SK-N-SH (cell line): Measurements from ENCODE around the gene COL8A1. TPM values are rescaled to one million over a fixed set of nuclear protein-coding genes. Genes with fewer than 3 reads are reported as not detected.

Experiments
- CTCF ChIA-PET: fragments of 300-600, 350-600 bp; formaldehyde crosslinking; extraction: SDS; loops from one replicate; lab custom pipeline; 2021; lab: Yijun Ruan, JAX
- POLR2A ChIA-PET: fragments of 350-600 bp; sonication (Branson Sonifier 250); formaldehyde crosslinking; extraction: SDS; loops from one replicate; lab custom pipeline; 2020; ENCODE audit warnings: antibody characterized with exemption, inconsistent platforms; lab: Yijun Ruan, JAX
- DNase-seq: peaks from one replicate; pipeline ENCODE4 v3.0.0; 2012
- H2AFZ ChIP-seq: fragments of 200-600 bp; sonication (generic); 2 replicates; pipeline ENCODE4 v1.8.1; 2016; ENCODE audit warnings: antibody characterized with exemption, mild to moderate bottlenecking, low read depth
- H3F3A ChIP-seq: fragments of 200-600 bp; sonication (generic); replicated peaks from 2 replicates; pipeline ENCODE3; 2016; ENCODE audit warnings: antibody characterized with exemption, mild to moderate bottlenecking; ENCODE audit not compliant: insufficient read depth
- H3K27ac ChIP-seq, 2 experiments: fragments of 200-500 bp in 1 of 2; fragments of 200-600 bp in 1 of 2; sonication (Bioruptor generic) in 1 of 2; sonication (generic), shearing (Covaris generic) in 1 of 2; 2 replicates each; pipeline versions ENCODE4 v1.5.1 to v1.6.1; 2014 to 2016; ENCODE audit warnings: low read depth in 2 of 2, inconsistent platforms in 1 of 2, low read length in 1 of 2, mild to moderate bottlenecking in 1 of 2, mixed read lengths in 1 of 2
- H3K27me3 ChIP-seq: fragments of 200-600 bp; sonication (generic), shearing (Covaris generic); 2 replicates; pipeline ENCODE4 v1.6.1; 2016; ENCODE audit warnings: mixed run types; ENCODE audit not compliant: insufficient read depth
- H3K36me3 ChIP-seq, 2 experiments: fragments of 200-500 bp in 1 of 2; fragments of 200-600 bp in 1 of 2; sonication (Bioruptor generic) in 1 of 2; sonication (generic) in 1 of 2; replicated peaks in 1 of 2; 2 replicates each; pipeline versions ENCODE3 to v1.5.1; 2014 to 2016; ENCODE audit warnings: low read length in 1 of 2, mild to moderate bottlenecking in 1 of 2; ENCODE audit not compliant: insufficient read depth in 2 of 2, control insufficient read depth in 1 of 2
- H3K4me1 ChIP-seq, 2 experiments: fragments of 200-500 bp in 1 of 2; fragments of 200-600 bp in 1 of 2; sonication (Bioruptor generic) in 1 of 2; sonication (generic), shearing (Covaris generic) in 1 of 2; 2 replicates each; pipeline versions ENCODE4 v1.5.1 to v1.6.1; 2014 to 2016; ENCODE audit warnings: low read depth in 1 of 2, low read length in 1 of 2, mixed run types in 1 of 2; ENCODE audit not compliant: insufficient read depth in 2 of 2, control insufficient read depth in 1 of 2
- H3K4me2 ChIP-seq: fragments of 200-600 bp; sonication (generic), shearing (Covaris generic); 2 replicates; pipeline ENCODE4 v1.6.1; 2017; ENCODE audit warnings: mixed run types
- H3K4me3 ChIP-seq, 2 experiments: fragments of 200-500 bp in 1 of 2; fragments of 200-600 bp in 1 of 2; sonication (Bioruptor generic) in 1 of 2; sonication (generic), shearing (Covaris generic) in 1 of 2; 2 replicates each; pipeline versions ENCODE4 v1.5.1 to v1.8.1; 2014 to 2016; ENCODE audit warnings: low read depth in 2 of 2, inconsistent platforms in 1 of 2, low read length in 1 of 2, mild to moderate bottlenecking in 1 of 2, mixed read lengths in 1 of 2, moderate library complexity in 1 of 2
- H3K79me2 ChIP-seq: fragments of 200-600 bp; sonication (generic); 2 replicates; pipeline ENCODE4 v1.8.1; 2017; ENCODE audit warnings: mild to moderate bottlenecking; ENCODE audit not compliant: insufficient read depth
- H3K9ac ChIP-seq: fragments of 200-600 bp; sonication (generic); 2 replicates; pipeline ENCODE4 v1.6.1; 2017; ENCODE audit warnings: mixed run types
- H3K9me2 ChIP-seq: fragments of 200-600 bp; sonication (generic); 2 replicates; pipeline ENCODE4 v1.6.1; 2017; ENCODE audit warnings: mixed run types
- H3K9me3 ChIP-seq: fragments of 200-600 bp; sonication (generic); 2 replicates; pipeline ENCODE4 v1.6.1; 2017; ENCODE audit warnings: mixed run types, mild to moderate bottlenecking, moderate library complexity
- H4K20me1 ChIP-seq: fragments of 200-600 bp; sonication (generic); 2 replicates; pipeline ENCODE4 v1.6.1; 2017; ENCODE audit warnings: mild to moderate bottlenecking, mixed run types; ENCODE audit not compliant: insufficient read depth
- FOXJ3 ChIP-seq: sonication (generic); formaldehyde crosslinking; IDR thresholded peaks from 2 replicates; pipeline ENCODE4 v1.5.1; 2020; ENCODE audit warnings: mild to moderate bottlenecking, missing genetic modification reagents
- FOXM1 ChIP-seq: IDR thresholded peaks from 2 replicates; pipeline ENCODE4 v1.4.0; 2012; ENCODE audit warnings: low read depth, mild to moderate bottlenecking
- JUND ChIP-seq: IDR thresholded peaks from 2 replicates; pipeline ENCODE4 v1.4.0; 2012
- NFIC ChIP-seq: IDR thresholded peaks from 2 replicates; pipeline ENCODE4 v1.4.0; 2012; ENCODE audit warnings: borderline replicate concordance
- NRF1 ChIP-seq: IDR thresholded peaks from 2 replicates; pipeline ENCODE4 v1.6.1; 2012; ENCODE audit warnings: low read depth, mild to moderate bottlenecking, low read length
- POLR2AphosphoS5 ChIP-seq: IDR thresholded peaks from 2 replicates; pipeline ENCODE4 v1.6.1; 2012; ENCODE audit warnings: low read depth, low read length
- RAD21 ChIP-seq: IDR thresholded peaks from 2 replicates; pipeline ENCODE4 v1.6.1; 2012; ENCODE audit warnings: mild to moderate bottlenecking, low read length
- RFX5 ChIP-seq: IDR thresholded peaks from 2 replicates; pipeline ENCODE4 v1.6.1; 2012; ENCODE audit warnings: mild to moderate bottlenecking, improper control_type of control experiment, low read length
- SIN3A ChIP-seq: IDR thresholded peaks from 2 replicates; pipeline ENCODE4 v1.6.1; 2012; ENCODE audit warnings: low read depth, mild to moderate bottlenecking, low read length, moderate library complexity, borderline replicate concordance
- SMC3 ChIP-seq: IDR thresholded peaks from 2 replicates; pipeline ENCODE4 v1.6.1; 2012; ENCODE audit warnings: low read depth, low read length, improper control_type of control experiment
- TAF1 ChIP-seq: IDR thresholded peaks from 2 replicates; pipeline ENCODE4 v1.6.1; 2012; ENCODE audit warnings: low read depth, mild to moderate bottlenecking, low read length, moderate library complexity, borderline replicate concordance
- TEAD4 ChIP-seq: IDR thresholded peaks from 2 replicates; pipeline ENCODE4 v1.4.0; 2012; ENCODE audit warnings: mild to moderate bottlenecking, borderline replicate concordance; ENCODE audit not compliant: insufficient read depth
- YY1 ChIP-seq: IDR thresholded peaks from 2 replicates; pipeline ENCODE4 v1.4.0; 2012; ENCODE audit warnings: low read depth, mild to moderate bottlenecking
- WGBS: methylation state at CpG from one replicate; pipeline ENCODE4 v1.1.6; 2017; ENCODE audit warnings: low lambda C conversion rate; 5-methylcytosine and 5-hydroxymethylcytosine counted together
- polyA plus RNA-seq, 3 experiments: library from polyadenylated mRNA; depleted of rRNA; stranded (reverse); fragments of >200 nt; gene quantifications; 2 replicates each; pipeline ENCODE4 v1.2.3, GENCODE V29; 2012
- TF ChIP-seq, protein P1 (sequence below): fragments of 200-600 bp; sonication (generic); IDR thresholded peaks from 2 replicates; pipeline ENCODE4 v1.6.1; 2017; ENCODE audit warnings: antibody characterized with exemption, mild to moderate bottlenecking, moderate library complexity
- TF ChIP-seq, protein P2 (sequence below): fragments of 150-350 bp; IDR thresholded peaks from 2 replicates; pipeline ENCODE4 v1.6.1; 2017; ENCODE audit warnings: antibody characterized with exemption, low read length, low read depth, borderline replicate concordance
- TF ChIP-seq, protein P3 (sequence below): IDR thresholded peaks from 2 replicates; pipeline ENCODE4; 2012
- TF ChIP-seq, protein P4 (sequence below): IDR thresholded peaks from 2 replicates; pipeline ENCODE4 v1.6.1; 2012; ENCODE audit warnings: mild to moderate bottlenecking, low read depth, low read length, moderate library complexity
- TF ChIP-seq, protein P5 (sequence below): IDR thresholded peaks from 2 replicates; pipeline ENCODE4 v1.4.0; 2012; ENCODE audit warnings: low read depth
- TF ChIP-seq, protein P6 (sequence below): IDR thresholded peaks from 2 replicates; pipeline ENCODE4 v1.4.0; 2012; ENCODE audit warnings: low read depth, borderline replicate concordance

The COL8A1 gene
- polyA plus RNA-seq, 1 of the 3 experiments (the other 2 are of a cell fraction) = 4.0 TPM

DNA sequence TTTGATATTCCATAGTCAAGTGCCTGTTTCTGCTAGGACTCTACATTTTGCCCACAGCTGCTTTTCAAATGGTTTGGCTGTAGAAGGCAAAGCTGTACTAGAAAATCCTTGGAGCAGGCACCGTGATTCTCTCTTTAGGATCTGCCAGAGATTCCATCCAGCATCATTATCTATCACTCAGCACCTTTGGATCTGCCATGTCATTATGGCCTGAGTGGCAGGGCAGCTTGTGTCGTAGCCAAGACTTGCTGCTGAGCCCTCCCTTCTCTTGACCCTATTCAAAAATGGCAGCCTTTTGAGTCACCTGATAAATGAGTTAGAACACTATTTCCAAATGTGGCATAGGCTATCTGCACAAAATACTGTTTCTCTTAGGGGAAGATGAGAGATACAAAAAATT, 171.2 kb downstream of the COL8A1 start:
- H3K4me2 ChIP-seq = no peak overlapping the region
- no peak overlapping the region for H3K27ac ChIP-seq
- no peaks in the 10 kb centered on the region for H3K9me2 ChIP-seq
- TF ChIP-seq, protein P1, sequence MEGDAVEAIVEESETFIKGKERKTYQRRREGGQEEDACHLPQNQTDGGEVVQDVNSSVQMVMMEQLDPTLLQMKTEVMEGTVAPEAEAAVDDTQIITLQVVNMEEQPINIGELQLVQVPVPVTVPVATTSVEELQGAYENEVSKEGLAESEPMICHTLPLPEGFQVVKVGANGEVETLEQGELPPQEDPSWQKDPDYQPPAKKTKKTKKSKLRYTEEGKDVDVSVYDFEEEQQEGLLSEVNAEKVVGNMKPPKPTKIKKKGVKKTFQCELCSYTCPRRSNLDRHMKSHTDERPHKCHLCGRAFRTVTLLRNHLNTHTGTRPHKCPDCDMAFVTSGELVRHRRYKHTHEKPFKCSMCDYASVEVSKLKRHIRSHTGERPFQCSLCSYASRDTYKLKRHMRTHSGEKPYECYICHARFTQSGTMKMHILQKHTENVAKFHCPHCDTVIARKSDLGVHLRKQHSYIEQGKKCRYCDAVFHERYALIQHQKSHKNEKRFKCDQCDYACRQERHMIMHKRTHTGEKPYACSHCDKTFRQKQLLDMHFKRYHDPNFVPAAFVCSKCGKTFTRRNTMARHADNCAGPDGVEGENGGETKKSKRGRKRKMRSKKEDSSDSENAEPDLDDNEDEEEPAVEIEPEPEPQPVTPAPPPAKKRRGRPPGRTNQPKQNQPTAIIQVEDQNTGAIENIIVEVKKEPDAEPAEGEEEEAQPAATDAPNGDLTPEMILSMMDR = no peak
- TF ChIP-seq SIN3A = no peak
- TF ChIP-seq TEAD4 = no peak
- no peak for TF ChIP-seq NRF1
- TF ChIP-seq, protein P2, sequence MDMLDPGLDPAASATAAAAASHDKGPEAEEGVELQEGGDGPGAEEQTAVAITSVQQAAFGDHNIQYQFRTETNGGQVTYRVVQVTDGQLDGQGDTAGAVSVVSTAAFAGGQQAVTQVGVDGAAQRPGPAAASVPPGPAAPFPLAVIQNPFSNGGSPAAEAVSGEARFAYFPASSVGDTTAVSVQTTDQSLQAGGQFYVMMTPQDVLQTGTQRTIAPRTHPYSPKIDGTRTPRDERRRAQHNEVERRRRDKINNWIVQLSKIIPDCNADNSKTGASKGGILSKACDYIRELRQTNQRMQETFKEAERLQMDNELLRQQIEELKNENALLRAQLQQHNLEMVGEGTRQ = no peak
- TF ChIP-seq RAD21 = no peak
- no peak for TF ChIP-seq YY1
- TF ChIP-seq, protein P3, sequence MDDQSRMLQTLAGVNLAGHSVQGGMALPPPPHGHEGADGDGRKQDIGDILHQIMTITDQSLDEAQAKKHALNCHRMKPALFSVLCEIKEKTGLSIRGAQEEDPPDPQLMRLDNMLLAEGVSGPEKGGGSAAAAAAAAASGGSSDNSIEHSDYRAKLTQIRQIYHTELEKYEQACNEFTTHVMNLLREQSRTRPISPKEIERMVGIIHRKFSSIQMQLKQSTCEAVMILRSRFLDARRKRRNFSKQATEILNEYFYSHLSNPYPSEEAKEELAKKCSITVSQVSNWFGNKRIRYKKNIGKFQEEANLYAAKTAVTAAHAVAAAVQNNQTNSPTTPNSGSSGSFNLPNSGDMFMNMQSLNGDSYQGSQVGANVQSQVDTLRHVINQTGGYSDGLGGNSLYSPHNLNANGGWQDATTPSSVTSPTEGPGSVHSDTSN = no peak
- TF ChIP-seq POLR2AphosphoS5 = no peak
- TF ChIP-seq FOXJ3 = no peak
- TF ChIP-seq SMC3 = no peak
- TF ChIP-seq, protein P4, sequence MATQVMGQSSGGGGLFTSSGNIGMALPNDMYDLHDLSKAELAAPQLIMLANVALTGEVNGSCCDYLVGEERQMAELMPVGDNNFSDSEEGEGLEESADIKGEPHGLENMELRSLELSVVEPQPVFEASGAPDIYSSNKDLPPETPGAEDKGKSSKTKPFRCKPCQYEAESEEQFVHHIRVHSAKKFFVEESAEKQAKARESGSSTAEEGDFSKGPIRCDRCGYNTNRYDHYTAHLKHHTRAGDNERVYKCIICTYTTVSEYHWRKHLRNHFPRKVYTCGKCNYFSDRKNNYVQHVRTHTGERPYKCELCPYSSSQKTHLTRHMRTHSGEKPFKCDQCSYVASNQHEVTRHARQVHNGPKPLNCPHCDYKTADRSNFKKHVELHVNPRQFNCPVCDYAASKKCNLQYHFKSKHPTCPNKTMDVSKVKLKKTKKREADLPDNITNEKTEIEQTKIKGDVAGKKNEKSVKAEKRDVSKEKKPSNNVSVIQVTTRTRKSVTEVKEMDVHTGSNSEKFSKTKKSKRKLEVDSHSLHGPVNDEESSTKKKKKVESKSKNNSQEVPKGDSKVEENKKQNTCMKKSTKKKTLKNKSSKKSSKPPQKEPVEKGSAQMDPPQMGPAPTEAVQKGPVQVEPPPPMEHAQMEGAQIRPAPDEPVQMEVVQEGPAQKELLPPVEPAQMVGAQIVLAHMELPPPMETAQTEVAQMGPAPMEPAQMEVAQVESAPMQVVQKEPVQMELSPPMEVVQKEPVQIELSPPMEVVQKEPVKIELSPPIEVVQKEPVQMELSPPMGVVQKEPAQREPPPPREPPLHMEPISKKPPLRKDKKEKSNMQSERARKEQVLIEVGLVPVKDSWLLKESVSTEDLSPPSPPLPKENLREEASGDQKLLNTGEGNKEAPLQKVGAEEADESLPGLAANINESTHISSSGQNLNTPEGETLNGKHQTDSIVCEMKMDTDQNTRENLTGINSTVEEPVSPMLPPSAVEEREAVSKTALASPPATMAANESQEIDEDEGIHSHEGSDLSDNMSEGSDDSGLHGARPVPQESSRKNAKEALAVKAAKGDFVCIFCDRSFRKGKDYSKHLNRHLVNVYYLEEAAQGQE = no peak
- TF ChIP-seq TAF1 = no peak
- TF ChIP-seq JUND = no peak
- TF ChIP-seq, protein P5, sequence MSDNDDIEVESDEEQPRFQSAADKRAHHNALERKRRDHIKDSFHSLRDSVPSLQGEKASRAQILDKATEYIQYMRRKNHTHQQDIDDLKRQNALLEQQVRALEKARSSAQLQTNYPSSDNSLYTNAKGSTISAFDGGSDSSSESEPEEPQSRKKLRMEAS = no peak
- TF ChIP-seq NFIC = no peak
- no peak for TF ChIP-seq RFX5
- TF ChIP-seq, protein P6, sequence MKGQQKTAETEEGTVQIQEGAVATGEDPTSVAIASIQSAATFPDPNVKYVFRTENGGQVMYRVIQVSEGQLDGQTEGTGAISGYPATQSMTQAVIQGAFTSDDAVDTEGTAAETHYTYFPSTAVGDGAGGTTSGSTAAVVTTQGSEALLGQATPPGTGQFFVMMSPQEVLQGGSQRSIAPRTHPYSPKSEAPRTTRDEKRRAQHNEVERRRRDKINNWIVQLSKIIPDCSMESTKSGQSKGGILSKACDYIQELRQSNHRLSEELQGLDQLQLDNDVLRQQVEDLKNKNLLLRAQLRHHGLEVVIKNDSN = no peak
- no peak for TF ChIP-seq FOXM1
- no peaks in the 10 kb centered on the region for H3K27me3 ChIP-seq
- ChIA-PET POLR2A (no interaction called here), CTCF (interaction anchor here (1.4 to 3.1 kb wide), 5 partner anchors 8 to 51 kb away, joined by 4 to 22 read pairs (median 16); partner anchors contain the start of gene CMSS1)
- no peaks in the 10 kb centered on the region for H3F3A ChIP-seq
- WGBS = 28% methylated on average over 2 of the region's 2 CpGs
- DNase-seq = no peak
- H3K36me3 ChIP-seq = no peaks in the 10 kb centered on the region
- H4K20me1 ChIP-seq = no peaks in the 10 kb centered on the region
- no peaks in the 10 kb centered on the region for H3K79me2 ChIP-seq
- H2AFZ ChIP-seq = no peak overlapping the region
- no peaks in the 10 kb centered on the region; the same call in 1 of the 2 replicates for H3K9me3 ChIP-seq
- no peaks in the 10 kb centered on the region for H3K4me1 ChIP-seq
- H3K4me3 ChIP-seq = no peak overlapping the region
- no peak overlapping the region for H3K9ac ChIP-seq
